Daoy (cell line): ENCODE measurements around the gene UTS2B. TPM values are rescaled to one million over a fixed set of nuclear protein-coding genes. Genes with fewer than 3 reads are reported as not detected.
A peak's percentile ranks its signal among the peaks of the same experiment; 100 is the strongest.
"Not testable (repeated sequence)": the region's sequence is repeated elsewhere in the genome, so short reads cannot be mapped to it uniquely, and the experiment has no call there.

ENCODE experiments used
- DNase-seq: peaks from one replicate; pipeline ENCODE4 v3.0.0-alpha.2; 2015; ENCODE audit warnings: low read depth
- total RNA-seq: library from RNA; depleted of rRNA; stranded (reverse); fragments of >200 nt; shearing (Covaris generic); gene quantifications from 2 replicates; pipeline ENCODE4 v1.2.3, GENCODE V29; 2014

UTS2B gene
- total RNA-seq, 1 experiment from 2014 or later: not detected

- no peak for DNase-seq
Observed at GRCh38 chr3:191280111-191280510, 50.2 kb downstream of the UTS2B start.

- DNase-seq: no peak
Observed at GRCh38 chr3:191275751-191276150, 54.6 kb downstream of the UTS2B start.

- not testable (repeated sequence) for DNase-seq
Observed at GRCh38 chr3:191275244-191275643, 55.1 kb downstream of the UTS2B start.

- no peak for DNase-seq
Observed at GRCh38 chr3:191269289-191270085, 60.8 kb downstream of the UTS2B start.

GRCh38 chr3:191268737-191269136, 61.6 kb downstream of the UTS2B start:
- DNase-seq: no peak

GRCh38 chr3:191263850-191264249, 66.5 kb downstream of the UTS2B start:
- no peak for DNase-seq

GRCh38 chr3:191263365-191263764, 67.0 kb downstream of the UTS2B start:
- DNase-seq: no peak

GRCh38 chr3:191262650-191263049, 67.7 kb downstream of the UTS2B start:
- DNase-seq: no peak

GRCh38 chr3:191261304-191261638, 69.1 kb downstream of the UTS2B start:
- no peak for DNase-seq

- DNase-seq: no peak
Observed at GRCh38 chr3:191260431-191261303, 69.7 kb downstream of the UTS2B start.

- no peak for DNase-seq
Observed at GRCh38 chr3:191259486-191259885, 70.8 kb downstream of the UTS2B start.

GRCh38 chr3:191257286-191257685, 73.0 kb downstream of the UTS2B start:
- no peak for DNase-seq

- no peak for DNase-seq
Observed at GRCh38 chr3:191256405-191256804, 73.9 kb downstream of the UTS2B start.

- peak; percentile 31 for DNase-seq
Observed at GRCh38 chr3:191255156-191255555, 75.2 kb downstream of the UTS2B start.

- no peak for DNase-seq
Observed at GRCh38 chr3:191254098-191254873, 76.0 kb downstream of the UTS2B start.

- DNase-seq: no peak
Observed at GRCh38 chr3:191253089-191253799, 77.1 kb downstream of the UTS2B start.

GRCh38 chr3:191246630-191247029, 83.7 kb downstream of the UTS2B start:
- peak; percentile 81 for DNase-seq

GRCh38 chr3:191246034-191246433, 84.3 kb downstream of the UTS2B start:
- not testable (repeated sequence) for DNase-seq

GRCh38 chr3:191244242-191244867, 86.0 kb downstream of the UTS2B start:
- no peak for DNase-seq

- no peak for DNase-seq
Observed at GRCh38 chr3:191240486-191240885, 89.8 kb downstream of the UTS2B start.

GRCh38 chr3:191239407-191240031, 90.8 kb downstream of the UTS2B start:
- no peak for DNase-seq
